Loucy (cell line): ENCODE data around the gene NCKAP5.

ENCODE experiments used
- H2AFZ ChIP-seq: fragments of 200-600 bp; sonication (generic); 2 replicates; pipeline ENCODE4 v1.6.0; 2016; ENCODE audit warnings: antibody characterized with exemption, mild to moderate bottlenecking, low read length, moderate library complexity
- H3F3A ChIP-seq: fragments of 200-600 bp; 2 replicates; pipeline ENCODE4 v1.6.0; 2016; ENCODE audit warnings: antibody characterized with exemption, low read depth, mild to moderate bottlenecking
- H3K27me3 ChIP-seq: fragments of 200-600 bp; sonication (generic); 2 replicates; pipeline ENCODE4 v1.6.1; 2014; ENCODE audit warnings: low read length, mild to moderate bottlenecking; ENCODE audit not compliant: insufficient read depth, poor library complexity, severe bottlenecking
- H3K36me3 ChIP-seq: fragments of 200-600 bp; sonication (generic); 2 replicates; pipeline ENCODE4 v1.6.1; 2016; ENCODE audit warnings: low read length; ENCODE audit not compliant: insufficient read depth
- H3K4me1 ChIP-seq: fragments of 200-600 bp; sonication (generic); 2 replicates; pipeline ENCODE4 v1.5.1; 2014; ENCODE audit warnings: low read length, mild to moderate bottlenecking; ENCODE audit not compliant: insufficient read depth, poor library complexity, severe bottlenecking
- H3K4me2 ChIP-seq: fragments of 200-600 bp; sonication (generic); 2 replicates; pipeline ENCODE4 v1.6.0; 2014; ENCODE audit warnings: antibody characterized with exemption, low read length, low read depth, mild to moderate bottlenecking; ENCODE audit not compliant: poor library complexity, severe bottlenecking
- H3K4me3 ChIP-seq: fragments of 200-600 bp; sonication (generic); 2 replicates; pipeline ENCODE4 v1.5.1; 2014; ENCODE audit warnings: low read length, mild to moderate bottlenecking, mixed read lengths; ENCODE audit not compliant: poor library complexity, severe bottlenecking
- H3K79me2 ChIP-seq: fragments of 200-600 bp; sonication (generic); 2 replicates; pipeline ENCODE4 v1.6.1; 2014; ENCODE audit warnings: low read length; ENCODE audit not compliant: insufficient read depth
- H3K9ac ChIP-seq: fragments of 200-600 bp; sonication (generic); 2 replicates; pipeline ENCODE4 v1.6.0; 2014; ENCODE audit warnings: mild to moderate bottlenecking, low read depth, low read length, moderate library complexity; ENCODE audit not compliant: poor library complexity, severe bottlenecking
- H3K9me2 ChIP-seq: fragments of 200-600 bp; sonication (generic); replicated peaks from 2 replicates; pipeline ENCODE4 v1.6.1; 2016; ENCODE audit warnings: low read depth, low read length, mixed read lengths
- H3K9me3 ChIP-seq: fragments of 200-600 bp; sonication (generic); 2 replicates; pipeline ENCODE4 v1.6.1; 2014; ENCODE audit warnings: mild to moderate bottlenecking, antibody characterized with exemption, low read length, low read depth; ENCODE audit not compliant: insufficient read depth
- H4K20me1 ChIP-seq: fragments of 200-600 bp; sonication (generic); 2 replicates; pipeline ENCODE4 v1.6.0; 2014; ENCODE audit warnings: antibody characterized with exemption, low read length, mild to moderate bottlenecking; ENCODE audit not compliant: insufficient read depth, poor library complexity, severe bottlenecking
- CTCF ChIP-seq: fragments of 200-600 bp; sonication (generic); conservative IDR thresholded peaks from 2 replicates; pipeline ENCODE4 v1.5.1; 2014; ENCODE audit warnings: mild to moderate bottlenecking, antibody characterized with exemption, low read length
- EZH2phosphoT487 ChIP-seq: fragments of 200-600 bp; IDR thresholded peaks from 2 replicates; pipeline ENCODE4 v1.6.1; 2018; ENCODE audit warnings: antibody characterized with exemption, mild to moderate bottlenecking, moderate library complexity, borderline replicate concordance

The NCKAP5 gene

GRCh38 chr2:133240491-133241223, 327.6 kb downstream of the NCKAP5 start:
- Histone ChIP-seq H4K20me1 (no peaks in the 10 kb centered on the region), H3F3A (no peaks in the 10 kb centered on the region), H3K36me3 (no peaks in the 10 kb centered on the region), H3K9me2 (no peaks in the 10 kb centered on the region), H3K4me2 (no peak overlapping the region), H3K4me1 (no peaks in the 10 kb centered on the region), H2AFZ (no peak overlapping the region), H3K4me3 (no peak overlapping the region), H3K27me3 (no peaks in the 10 kb centered on the region), H3K79me2 (no peaks in the 10 kb centered on the region), H3K9ac (no peak overlapping the region), H3K9me3 (no peaks in the 10 kb centered on the region)
- TF ChIP-seq EZH2phosphoT487: no peak
- TF ChIP-seq CTCF: no peak

GRCh38 chr2:133235968-133236367, 332.3 kb downstream of the NCKAP5 start:
- Histone ChIP-seq H3K79me2 (no peaks in the 10 kb centered on the region), H3K27me3 (no peaks in the 10 kb centered on the region), H3K9me3 (no peaks in the 10 kb centered on the region), H3K4me3 (no peak overlapping the region), H3K4me2 (no peak overlapping the region), H2AFZ (no peak overlapping the region), H4K20me1 (no peaks in the 10 kb centered on the region), H3K9ac (no peak overlapping the region), H3F3A (no peaks in the 10 kb centered on the region), H3K4me1 (no peaks in the 10 kb centered on the region), H3K36me3 (no peaks in the 10 kb centered on the region), H3K9me2 (no peaks in the 10 kb centered on the region)
- TF ChIP-seq EZH2phosphoT487: no peak
- TF ChIP-seq CTCF: no peak

GRCh38 chr2:133232556-133232955, 335.7 kb downstream of the NCKAP5 start:
- no peak overlapping the region for H3K4me2 ChIP-seq
- no peaks in the 10 kb centered on the region for H3K79me2 ChIP-seq
- no peaks in the 10 kb centered on the region for H3K9me2 ChIP-seq
- no peak for TF ChIP-seq EZH2phosphoT487
- TF ChIP-seq CTCF: no peak
- H4K20me1 ChIP-seq: no peaks in the 10 kb centered on the region
- no peaks in the 10 kb centered on the region for H3K27me3 ChIP-seq
- H3K4me3 ChIP-seq: no peak overlapping the region
- no peaks in the 10 kb centered on the region for H3F3A ChIP-seq
- no peaks in the 10 kb centered on the region for H3K9me3 ChIP-seq
- no peaks in the 10 kb centered on the region for H3K4me1 ChIP-seq
- no peak overlapping the region for H3K9ac ChIP-seq
- H2AFZ ChIP-seq: no peak overlapping the region
- no peaks in the 10 kb centered on the region for H3K36me3 ChIP-seq
